Stimulated activated CD4-positive, alpha-beta T cell treated with anti-CD3 and anti-CD28 coated beads, TNF-alpha, amount 100 ng/mL, for 48 hours (primary cell): ENCODE data around the gene PBX1.

Experiments
- DNase-seq, 3 donors: peaks; one replicate each; pipeline ENCODE4 v3.0.0-alpha.2; 2020; ENCODE audit warnings: low read depth in 3 of 3

The PBX1 gene

DNA sequence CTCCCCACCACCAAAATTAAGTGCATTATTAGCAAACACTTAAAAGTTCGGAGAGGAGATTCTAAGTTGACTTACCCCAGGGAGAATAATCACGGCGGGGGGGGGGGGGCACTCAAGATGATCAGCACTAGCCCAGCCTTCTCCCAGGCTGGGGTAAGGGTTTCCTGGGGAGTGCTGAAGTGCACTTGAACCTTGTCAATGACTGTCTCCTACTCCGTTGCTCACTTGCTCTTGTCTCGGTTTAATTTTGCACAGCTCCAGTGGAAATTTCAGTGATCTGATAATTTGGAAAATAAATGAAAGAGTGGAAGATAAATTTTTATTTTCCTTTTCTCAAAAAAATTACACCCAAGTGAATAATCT is 59.2 kb downstream of the PBX1 start:
- DNase-seq, result no peak

DNA sequence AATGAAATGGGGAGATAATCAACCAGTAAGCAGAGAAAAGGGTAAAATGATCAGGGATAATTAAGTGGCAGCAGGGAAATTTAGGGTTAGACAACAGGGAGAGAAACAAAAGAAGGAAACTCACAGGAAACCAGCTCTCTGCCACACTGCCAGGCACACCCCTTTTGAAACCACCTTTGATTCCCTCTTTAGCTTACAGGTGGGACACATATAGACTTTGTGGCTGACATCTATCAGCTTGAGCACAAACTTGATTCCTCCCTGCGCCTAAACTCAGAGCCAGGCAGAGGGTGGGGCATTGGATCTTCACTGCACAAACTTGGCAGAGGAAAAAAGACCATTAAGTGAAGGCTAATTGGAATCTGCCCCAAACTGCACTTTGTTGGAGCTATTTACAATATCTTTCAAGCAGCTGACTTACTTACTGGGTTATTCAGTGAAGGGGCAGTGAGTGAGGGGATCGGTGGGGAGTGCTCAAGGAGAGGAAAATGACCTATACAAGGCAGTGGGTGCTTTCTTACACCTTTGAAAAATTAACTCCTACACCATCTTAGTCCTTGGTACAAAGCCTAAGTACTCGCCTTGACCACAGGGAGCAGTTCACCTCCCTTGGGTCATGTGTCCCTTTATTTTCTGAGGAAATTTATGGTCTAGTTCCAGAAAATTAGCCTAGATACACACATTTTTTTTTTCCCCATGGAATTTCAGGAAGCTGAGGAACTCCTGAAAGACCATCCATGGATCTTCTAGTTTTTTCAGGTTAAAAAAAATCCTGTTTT is 60.2 kb downstream of the PBX1 start:
- no peak for DNase-seq

DNA sequence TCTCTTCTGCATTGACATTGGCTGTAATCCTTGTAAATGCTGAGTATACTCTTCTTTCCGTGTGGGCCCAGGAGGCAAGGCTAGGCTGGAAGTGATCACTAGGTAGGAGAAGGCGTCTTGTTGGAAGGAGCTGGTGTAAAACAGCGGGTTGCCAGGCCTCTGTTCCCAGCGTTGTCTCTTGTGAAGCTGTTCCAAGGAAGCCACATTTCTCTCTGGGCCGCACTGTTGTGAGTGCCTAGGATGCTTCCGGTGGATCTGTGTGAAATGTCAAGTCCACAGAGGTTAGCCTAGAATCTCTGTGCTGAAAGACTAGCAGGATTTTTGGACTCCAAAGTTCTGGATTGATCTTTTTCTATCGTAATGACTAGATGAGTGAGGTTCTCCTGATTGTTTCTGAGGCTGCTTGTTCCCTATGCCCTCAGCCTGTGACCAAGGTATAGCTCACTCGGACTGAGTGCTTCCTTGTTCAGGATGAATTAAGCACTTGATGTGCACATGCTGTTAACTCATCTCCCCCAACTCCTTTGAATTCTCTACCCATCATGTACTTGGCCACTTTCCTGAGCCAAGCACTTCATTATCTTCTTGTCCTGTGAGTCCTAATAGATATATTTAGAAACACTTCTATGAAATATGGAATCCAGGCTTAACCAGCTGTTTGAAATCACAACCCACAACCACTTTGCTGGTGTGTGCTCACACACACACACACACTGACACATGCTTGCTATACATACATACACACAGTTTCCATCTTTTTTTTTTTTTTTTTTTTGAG is 63.3 kb downstream of the PBX1 start:
- DNase-seq, result no peak

DNA sequence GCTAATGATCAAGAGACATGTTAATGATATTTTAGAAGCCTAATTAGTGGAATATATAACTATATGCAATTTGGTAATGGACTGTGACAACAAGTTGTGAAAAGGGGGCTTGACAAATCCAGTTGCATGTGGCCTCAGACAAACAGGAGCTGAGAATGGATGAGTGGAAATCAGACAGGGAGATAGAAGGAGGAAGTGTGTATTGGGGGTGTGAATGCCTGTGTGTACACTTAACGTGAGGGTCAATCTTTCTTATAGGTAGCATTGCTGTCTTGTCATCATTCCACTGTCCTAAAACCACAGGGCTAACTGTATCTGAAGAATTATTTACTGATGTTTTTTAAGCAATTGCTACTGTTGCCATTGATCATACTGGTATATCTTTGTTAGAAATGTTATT is 64.8 kb downstream of the PBX1 start:
- DNase-seq, result no peak

DNA sequence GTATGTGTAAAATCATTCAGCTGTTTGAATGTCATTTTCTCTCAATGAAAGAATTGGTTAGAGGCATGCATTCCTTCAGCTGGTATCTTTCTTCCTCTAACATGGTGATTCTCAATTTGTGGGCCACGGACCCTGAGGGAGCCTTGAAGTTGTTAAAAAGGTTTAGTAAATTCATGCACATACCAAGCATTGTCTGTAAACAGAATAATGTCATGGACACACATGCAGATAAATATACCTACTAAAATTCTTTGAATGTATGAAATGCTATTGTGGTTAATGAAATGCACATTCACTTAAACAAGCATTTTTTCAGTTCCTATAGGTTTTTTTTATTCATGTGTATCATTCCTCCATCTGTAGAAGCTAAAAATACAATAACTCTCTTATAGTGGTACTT is 65.4 kb downstream of the PBX1 start:
- no peak for DNase-seq

DNA sequence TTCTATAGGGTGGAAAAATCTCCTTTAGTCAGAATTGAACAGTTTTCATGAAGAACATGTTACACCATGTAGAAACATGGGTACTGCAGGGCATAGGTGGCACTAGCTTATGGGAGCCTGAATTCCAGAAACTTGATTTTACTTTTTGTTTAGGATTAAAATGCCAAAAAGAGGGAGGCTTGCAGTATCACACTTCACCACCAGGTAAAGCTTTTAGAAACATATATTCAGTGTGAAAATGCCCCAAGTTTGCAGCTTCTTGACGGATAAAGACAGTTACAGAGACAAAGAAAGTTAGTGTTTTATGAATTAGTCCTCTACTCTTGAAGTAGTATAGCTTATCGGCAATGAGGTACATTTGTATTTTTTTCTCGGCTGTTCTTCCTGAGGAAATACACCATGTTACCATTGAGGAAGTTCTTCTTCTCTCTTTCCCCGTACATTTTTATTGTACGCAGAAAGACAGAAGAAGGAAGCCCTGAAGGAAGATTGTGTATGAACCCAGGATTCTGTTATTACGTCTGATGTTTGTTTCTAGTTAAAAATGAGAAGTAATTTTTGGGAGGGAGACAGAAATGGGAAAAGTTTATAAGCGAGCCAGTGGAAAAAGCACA is 66.1 kb downstream of the PBX1 start:
- no peak for DNase-seq

DNA sequence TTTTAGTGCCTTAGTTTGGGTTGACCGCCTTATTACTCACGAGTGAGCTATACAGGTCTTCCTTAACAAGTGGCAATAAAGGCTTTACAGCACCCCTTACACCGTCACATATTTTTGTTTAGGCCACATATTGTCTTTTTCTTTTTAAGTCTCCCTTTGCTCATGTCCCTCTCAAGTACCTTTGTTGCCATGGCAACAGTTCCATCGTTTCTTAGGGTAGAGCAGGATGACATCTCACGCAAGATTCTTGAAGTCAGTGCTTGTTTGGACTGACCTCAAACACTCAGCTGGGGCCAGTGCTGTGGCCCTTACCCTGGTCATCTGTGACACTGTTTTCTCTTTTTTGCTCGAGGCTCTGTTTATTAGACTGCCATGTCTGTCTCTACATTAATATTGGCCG is 69.8 kb downstream of the PBX1 start:
- DNase-seq, result no peak

DNA sequence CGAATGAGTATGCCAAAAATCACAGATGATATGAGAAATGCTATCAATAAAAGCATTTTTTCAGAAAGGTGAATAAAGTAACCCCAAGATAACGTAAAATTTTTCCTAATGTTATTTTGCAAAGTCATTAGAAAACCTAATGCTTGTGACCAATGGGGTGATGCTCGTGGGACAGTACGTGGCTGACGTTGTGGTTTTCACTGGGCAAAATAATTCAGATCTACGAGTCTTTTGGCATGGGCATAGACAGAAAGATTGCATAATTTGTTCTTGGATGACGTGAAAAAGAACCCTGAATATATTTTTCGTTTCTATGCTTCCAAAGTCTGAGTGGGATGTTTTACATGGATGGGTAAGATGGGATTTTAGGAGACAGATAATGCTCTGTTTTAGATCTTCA is 71.0 kb downstream of the PBX1 start:
- no peak for DNase-seq

DNA sequence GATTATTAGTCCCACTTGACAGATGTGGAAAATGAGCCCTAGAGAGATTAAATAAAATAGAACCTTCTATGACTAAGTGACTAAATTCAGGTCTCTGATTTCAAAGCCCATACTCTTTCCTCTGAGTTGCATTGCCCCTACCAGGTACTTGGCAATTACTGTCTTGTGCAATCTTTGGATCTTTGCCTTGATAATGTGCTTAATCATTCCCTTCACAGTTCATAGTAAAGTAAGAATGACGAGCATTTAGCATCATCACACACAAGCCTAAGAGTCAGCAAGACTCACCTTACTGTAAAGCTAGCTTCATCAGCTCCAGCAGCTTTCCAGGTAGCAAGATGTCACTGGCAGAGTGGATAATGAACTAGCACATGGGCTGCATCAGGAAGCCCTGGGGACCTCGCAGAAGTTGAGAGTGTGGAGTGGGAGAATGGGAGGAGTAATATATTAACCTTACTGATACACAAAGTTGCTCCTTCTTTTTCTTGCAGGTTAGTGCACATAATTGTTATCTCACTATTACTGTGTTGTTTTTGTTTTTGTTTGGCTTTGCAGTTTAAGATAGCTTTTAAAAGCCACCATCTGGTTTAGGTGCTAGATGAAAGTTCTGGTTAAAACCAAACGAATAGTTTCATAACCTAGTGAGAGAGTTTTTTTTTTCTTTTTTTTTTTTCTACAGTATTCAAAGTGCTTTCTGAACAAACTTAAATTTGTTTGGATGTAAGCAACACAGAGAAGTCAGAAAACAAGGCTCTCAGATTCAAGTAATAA is 71.8 kb downstream of the PBX1 start:
- DNase-seq, result no peak

DNA sequence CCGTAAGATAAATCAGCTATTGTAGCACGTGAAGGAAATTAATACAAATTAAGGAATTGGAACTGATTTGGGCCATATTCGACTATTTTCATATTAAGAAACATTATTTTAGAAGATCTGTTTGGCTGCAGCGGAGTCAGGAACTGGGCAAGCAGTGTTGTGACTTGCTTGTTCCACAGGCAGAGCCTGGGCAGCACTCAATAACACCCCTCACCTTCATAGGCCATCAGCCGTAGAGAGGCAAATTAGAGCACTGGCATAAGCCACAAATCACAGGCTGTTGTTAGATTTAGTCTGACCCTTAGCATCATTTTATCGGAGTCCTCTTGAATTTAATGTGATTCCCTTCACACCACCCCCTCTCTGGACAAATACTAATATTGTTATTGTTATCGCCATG is 72.8 kb downstream of the PBX1 start:
- DNase-seq, result no peak

DNA sequence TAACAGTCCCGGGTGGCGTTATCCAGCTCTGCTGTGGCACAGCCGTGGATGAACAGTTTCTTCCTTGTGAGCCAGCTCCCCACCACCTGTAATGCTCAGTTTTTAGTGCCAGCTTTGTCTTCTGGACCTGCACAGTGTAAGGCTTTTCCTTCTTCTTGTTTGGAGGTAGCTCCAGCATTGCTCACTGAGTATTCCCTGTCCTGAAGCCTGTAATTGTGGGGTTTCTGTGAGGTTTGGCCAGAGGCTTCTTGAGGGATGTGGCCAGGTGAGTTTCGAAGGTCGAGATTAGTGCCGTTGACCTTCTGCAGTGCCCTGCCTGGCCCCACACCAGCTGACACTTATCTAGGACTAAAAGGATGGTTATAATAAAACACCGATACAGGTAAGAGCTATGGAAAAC is 75.0 kb downstream of the PBX1 start:
- DNase-seq, result no peak

DNA sequence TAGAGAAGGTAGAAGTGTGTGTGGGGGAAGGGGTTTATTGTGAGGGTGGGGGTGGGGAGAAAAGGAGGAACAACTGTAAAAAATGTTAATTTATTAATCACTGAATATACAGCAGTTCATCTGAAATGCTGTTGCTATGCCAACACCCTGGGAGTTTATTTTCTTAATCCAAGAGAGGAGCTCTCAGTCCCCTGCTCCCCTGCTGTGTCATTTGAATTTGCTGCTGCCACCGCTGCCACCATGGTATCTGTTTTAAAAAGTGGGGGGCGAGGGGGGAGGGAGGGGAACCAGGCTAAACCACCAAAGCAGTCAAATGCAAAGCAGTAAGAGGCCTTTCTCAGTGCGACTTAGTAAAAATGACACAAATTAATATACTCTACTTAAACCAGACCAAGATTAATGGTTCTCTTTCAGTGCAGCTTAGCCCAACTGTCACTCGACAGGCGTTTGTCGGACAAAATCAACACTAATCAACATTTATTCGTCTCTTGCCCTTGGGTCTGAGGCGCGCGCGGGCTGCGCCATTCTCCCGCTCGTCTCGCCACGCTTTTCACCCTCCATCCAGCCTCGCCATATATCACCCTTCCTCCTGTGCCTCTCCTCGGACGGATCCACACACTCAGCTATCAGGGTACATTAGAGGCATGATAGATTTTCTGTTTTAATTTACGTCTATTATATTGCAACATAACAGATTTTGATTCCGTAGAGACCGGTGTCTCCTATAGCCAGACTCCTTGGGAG is 76.2 kb downstream of the PBX1 start:
- no peak for DNase-seq

DNA sequence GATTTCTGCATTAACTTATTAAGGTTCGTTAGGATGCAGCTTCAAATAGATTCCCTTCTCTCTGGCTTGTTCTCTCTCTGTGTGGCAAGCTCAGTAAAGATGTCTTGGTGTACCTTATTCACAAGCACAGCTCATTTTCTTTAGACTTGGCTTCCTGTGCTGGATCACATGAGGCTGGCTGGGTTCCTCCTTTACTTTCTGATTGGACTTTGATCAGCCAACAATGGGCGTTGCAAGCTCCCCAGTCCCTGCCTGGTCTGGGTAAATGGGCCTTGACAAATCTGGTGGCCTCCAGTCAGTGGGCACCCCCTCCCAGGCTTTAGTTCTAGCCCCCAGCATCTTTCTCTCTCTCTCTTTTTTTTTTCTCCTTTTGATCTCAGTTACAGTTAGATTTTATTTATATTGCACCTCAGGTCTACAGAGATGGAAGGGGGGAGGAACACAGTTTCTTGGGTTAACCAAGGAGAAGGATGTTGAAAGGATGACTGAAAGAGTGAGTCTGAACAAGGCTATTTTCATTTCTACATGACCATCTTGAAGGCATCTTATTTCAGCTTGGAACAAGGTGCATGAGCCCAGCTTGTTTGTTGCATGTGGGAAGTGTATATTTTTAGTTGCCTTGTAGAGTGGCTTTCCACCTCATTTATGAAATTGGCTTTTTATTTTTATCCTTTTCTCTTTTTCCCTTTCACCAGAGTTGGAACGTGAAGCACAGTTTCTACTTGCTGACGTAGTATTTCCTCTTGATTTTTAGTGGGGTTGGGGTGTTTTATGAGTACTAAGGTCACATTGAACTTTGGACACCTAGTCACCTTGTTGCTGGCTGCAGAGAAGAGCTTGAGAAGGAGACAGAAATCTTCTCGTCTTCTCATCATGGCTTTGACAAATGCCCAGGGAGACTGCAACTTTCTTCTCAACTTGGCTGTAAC is 77.1 kb downstream of the PBX1 start:
- no peak for DNase-seq

DNA sequence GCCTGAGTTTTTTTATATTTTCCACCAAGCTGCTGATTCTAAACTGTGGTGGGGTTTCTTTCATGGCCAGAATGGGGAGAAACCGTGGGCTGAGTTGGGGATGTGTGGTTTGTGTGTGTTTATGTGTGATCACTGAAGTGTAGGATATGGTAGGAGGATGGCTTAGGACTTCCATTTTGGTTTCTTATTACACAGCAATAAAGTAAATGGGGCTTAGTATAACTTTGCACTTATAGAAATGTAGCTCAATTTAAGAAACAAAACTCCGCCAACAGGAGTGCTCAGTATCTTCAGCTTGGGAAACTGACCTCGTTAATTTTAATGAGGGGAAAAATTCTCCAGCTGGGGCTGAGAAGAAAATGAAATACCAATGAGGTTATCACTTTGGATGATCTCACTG is 77.8 kb downstream of the PBX1 start:
- DNase-seq, result no peak

DNA sequence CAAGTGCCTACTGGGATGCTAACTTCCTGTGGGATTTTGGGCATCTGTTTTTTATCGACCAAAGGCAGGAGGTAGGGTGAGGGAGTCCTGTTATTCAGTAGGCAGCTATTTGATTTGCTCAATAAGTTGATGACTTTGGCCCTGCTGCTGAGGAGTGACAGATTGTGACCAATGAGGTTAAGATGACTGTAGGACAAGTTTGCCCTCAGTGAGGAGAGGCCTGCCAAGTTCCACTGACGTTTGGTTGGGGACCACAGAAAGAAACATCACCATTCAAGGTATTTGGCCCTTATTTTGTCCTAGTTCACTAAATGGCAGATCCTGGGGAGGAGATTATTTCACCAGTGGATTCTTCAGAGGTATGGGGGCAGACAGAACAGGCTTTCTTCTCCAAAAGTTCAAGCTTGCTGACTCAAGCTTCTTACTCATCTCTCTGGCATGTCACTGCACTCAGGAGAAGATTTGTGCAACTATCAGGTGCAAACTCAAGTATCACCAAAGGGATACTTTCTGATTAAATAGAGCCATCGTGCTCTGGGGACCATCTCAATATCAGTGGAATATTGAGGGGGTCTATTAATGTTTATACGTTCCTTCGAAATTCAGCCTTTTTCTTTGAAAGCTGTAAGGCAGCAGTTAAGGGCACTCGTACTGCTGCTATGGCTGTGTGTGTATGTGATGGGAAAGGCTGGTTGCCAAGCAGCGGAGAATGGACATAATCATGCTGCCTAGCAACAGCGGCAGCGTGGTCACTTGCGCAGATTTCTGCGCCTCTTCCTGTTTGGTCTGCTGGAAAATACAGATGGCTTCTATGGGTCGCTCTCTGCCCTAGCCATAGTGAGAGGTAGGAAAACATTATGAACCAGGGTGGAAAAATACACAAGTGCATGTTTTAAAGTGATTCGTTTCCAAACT is 78.7 kb downstream of the PBX1 start:
- DNase-seq, result no peak

DNA sequence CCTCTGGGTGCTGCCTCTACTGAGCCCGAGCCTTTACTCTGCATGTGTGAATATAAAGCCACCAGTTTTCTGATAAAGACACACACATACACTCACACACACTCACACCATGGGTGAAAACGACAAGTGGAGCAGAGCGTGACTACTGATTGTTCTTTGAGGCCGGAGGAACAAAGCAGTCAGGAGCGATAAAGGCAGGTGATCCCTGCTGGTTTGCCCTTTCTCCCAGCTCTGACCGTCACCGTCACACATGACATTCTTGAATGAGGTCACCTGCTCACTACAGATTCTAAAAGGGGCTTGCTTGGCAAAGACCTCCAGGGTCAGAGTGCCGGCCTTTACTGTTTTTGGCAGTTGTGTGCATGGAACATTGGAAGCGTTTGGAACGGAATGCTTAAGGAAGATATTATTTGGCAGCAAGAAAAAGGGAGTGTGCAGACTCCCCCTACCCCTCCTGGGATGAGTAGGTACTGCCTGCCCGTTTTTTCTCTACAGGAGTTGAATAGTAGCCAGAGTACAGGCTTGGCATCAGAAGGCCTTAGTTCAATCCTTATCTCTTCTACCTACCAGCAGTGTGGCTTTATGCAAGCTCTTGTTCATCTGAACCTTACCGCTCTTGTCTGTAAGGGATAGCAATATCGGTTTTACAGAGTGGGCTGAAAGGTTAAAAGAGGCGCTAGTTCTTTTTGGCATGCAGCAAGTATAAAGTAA is 79.7 kb downstream of the PBX1 start:
- DNase-seq, result no peak

DNA sequence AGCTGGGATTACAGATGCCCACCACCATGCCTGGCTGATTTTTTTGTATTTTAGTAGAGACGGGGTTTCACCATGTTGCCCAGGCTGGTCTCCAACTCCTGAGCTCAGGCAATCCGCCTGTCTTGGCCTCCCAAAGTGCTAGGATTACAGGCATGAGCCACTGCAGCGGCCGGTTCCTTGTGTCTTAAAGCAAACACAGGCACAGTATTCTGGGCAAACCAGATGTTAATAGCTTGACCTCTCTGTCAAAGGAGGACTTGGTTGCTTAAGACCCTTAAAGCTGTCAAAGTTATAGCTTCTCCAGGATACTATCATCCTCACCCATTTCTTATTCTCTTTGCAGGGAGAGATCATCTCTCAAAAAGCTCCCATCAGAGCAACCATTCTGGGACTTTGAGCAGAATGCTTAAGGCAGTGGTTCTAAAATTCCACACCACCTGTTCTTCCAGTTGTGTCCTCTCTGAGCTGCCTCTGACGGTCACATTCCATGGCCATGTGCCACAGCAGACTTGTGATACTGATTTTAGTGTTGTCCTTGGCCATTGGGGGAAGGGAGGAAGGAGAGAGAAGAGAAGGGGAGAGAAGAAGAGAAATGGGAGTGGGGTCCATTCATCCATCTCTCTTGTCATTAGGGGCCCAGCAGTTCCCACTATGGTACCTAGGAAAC is 81.8 kb downstream of the PBX1 start:
- no peak for DNase-seq

DNA sequence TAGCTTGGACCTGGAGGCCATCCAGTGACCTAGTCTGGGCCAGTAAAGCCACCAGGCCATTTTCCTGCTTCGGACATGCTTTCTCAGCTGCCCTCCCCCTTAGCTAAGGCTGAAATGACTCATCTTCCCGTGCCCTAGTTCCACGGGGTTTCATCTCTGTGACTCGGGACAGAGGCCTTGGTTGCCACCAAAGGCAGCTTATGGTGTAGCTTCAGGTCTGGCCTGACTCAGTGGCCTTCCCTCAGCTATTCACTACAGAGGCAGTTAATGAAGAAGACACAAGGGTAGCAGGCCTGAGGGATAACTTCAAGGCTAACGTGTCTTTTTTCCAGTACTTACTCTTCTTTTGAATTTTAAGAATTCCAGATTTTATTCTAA is 82.4 kb downstream of the PBX1 start:
- DNase-seq, result no peak
